Endometrial microvascular endothelial cells (primary cell): Measurements from ENCODE around the gene SPTLC1. TPM values are rescaled to one million over a fixed set of nuclear protein-coding genes. Genes with fewer than 3 reads are reported as not detected.
"Not testable (repeated sequence)": the region's sequence is repeated elsewhere in the genome, so short reads cannot be mapped to it uniquely, and the experiment has no call there.

Source experiments
- in situ Hi-C: cut with HindIII; loops from 2 replicates; pipeline ENCODE4 v1.10.0; 2017; ENCODE audit warnings: low sequenced_read_pairs, low pct_unique_long_range_greater_than_20kb; ENCODE audit errors: inconsistent ontology term
- total RNA-seq: library from RNA; depleted of rRNA; stranded (reverse); fragments of >200 nt; gene quantifications from one replicate; pipeline ENCODE4 v1.2.3, GENCODE V29; 2015; ENCODE audit errors: inconsistent ontology term

The SPTLC1 gene
- total RNA-seq, 1 donor from 2014 or later, result 125 TPM

DNA sequence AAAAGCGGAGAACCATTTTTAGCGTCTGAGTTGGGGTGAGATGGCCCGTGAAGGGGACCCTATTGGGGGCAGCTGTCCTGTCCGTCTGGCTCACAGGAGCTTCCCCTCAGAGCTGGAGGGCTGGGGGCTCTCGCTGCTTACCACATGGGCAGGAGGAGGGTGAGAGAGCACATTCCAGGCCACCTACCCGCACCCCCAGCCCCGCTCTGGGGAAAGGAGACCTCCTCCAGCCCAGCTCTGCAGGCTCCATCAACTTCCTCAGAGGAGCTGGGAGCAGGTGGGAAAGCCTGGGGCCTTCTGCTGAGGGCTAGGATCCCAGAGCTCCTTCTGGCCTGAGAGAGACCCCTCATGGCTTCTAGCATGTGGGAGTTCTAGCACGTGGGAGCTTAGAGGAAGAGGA is 27.1 kb upstream of the SPTLC1 start:
- in situ Hi-C loops, result no loop called here

DNA sequence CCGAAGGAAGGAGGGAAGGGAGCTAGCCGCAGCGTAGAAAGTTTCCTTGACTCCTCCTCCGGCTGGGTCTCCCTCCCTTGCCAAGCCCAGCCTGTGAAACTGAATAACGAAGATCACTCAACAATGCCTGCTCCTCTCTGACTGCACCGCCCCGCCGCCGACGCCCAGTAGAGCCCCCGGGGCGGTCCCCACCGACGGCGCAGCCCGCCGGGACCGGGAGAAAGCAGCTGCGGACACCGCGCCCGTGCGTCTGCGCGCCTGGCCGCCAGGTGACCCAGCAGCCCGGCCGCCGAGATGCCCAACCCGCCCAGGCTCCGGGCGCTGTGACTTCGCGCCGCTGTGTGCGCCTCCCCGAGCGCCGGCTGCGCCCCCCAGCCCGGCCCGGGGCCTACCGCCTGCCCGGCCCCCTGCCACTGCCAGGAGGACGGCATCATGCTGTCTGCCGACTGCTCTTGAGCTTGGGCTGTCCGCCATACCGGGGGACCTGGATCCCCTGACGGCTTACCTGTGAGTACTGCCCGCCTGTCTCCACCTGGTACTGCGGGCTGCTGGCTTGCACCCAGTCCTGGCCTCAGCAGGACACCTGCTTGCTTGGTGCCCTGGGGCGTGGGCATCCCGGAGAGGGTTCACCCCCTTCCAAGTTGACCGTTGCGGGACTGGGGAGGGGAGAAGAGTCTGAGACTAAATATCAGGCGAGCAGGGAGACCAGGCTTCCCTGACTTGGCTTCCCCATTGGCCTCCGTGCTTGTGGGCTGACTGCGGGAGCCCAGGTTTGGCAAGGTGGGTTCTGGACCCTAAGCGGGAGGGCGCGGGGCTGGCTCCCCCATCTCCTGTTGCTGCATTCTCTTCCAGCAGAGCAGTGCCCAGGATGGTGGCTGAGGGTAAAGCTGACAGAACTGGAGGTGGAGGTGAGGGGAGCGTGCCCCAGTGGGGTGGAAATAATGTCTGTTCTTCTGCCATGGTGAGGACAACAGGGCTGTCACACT is 26.2 kb upstream of the SPTLC1 start:
- in situ Hi-C loops, result no loop called here

DNA sequence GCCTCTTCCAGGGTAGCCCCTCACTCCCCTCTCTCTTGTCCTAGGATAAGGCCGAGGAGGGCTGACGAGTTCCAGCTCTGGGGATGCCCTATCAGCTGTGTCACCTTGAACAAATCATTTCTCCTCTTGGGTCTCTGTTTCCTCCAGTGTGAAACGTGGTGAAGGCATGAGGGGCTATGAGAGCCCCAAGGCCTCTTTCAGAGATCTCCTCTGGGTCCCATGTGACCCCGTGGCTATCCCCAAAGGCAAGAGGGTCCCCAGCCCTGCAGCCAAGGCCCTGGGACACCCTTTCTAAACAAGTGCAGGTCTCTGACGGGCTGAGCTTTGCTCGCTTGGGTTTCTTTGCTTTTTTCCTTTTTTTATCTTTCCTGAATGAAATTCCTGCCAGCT is 25.5 kb upstream of the SPTLC1 start:
- in situ Hi-C loops, result no loop called here

DNA sequence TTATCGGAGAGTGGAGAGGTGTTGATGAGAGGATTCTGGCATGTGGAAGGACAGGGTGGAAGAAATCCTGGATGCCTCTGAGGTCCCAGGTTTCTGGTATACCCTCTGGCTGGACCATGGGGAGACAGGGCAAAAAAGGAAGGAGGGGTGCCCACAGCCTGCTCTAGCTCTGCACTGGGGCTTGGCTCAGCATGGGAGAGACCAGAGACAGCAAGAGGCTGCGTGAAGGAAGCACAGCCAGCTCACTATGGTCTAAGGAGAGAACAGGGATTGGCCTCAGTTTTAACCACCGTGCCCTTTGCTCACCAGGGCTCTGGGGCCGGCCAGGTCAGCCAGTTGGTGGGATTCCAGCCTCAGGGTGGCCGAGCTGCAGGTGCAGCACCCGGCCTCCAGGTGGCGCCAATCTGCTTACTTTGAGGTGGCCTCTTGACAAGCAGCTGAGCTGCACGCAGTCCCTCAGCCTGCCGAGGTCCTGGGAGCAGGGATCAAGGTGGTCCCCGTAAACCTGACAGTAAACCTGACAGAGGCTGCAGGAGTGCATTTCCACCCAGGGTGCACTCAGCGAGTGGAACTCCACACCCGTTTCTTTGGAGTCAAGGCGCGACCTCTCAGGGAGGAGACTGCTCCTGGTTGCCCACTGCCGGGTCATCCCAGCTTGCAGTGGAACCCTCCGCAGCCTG is 25.0 kb upstream of the SPTLC1 start:
- in situ Hi-C loops, result no loop called here

DNA sequence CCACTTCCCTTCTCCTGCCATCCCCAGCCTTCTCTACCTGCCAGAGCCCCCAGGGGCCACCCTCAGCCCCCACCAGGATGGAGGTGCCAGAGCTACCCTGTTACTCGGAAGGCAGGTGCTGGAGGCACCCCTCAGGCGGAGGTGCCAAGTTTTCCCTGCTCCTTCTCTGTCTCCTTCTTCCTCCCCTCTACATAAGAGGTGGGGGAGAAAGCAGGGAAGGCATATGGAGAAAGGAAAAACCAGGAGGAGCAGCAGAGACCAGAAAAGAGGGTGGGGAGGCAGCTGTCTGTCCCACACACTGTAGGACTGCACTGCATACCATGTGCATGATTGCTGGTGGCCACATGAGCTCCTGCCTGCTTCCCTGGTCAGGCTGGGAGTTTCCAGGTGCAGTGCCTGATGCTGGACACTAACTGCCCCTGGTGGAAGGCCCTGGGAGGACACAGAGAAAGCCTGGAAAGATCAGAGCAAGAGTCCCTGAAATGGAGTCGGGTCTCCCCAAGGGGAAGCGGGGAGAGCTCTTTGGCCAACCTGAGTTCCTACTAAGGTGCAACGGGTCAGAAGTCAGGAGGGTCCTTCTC is 23.8 kb upstream of the SPTLC1 start:
- in situ Hi-C loops, result not testable (repeated sequence)

DNA sequence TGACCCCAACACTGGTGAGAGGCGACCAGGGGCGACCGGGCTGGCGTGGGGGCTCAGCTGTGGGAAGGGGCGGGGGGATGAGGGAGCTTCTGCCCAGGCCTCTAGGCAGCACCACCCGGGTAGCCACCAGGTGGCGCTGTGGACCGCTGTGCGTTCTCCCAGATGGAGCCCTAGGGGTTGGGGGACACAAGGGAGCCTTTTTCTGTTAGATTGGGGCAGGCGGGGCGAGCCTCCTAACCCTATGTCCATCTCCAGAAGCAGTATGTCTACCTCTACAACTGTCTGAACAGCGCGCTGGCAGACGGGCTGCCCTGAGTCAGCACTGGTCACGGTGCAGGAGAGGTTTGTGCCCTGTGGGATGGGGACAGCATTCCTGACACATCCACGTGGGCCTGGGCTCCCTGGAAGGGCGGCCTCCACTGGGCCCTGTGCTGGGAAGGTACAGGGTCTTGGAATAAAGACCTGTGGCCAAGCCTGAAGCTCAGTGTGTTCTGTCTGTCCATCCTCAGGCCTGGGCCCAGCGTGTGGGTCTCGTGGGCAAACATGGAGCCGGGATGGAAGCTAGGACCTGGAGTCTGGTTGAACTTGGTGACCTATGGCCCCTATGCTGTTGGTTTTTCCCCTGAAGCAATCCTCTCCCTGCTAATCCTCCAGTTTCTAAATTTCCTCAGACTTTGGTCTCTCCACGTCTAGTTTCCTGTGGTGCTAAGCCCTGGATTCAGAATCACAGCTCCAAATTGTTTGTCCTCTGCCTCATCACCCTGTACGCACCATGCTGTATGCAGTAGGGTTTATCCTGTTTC is 23.1 kb upstream of the SPTLC1 start:
- in situ Hi-C loops, result no loop called here

DNA sequence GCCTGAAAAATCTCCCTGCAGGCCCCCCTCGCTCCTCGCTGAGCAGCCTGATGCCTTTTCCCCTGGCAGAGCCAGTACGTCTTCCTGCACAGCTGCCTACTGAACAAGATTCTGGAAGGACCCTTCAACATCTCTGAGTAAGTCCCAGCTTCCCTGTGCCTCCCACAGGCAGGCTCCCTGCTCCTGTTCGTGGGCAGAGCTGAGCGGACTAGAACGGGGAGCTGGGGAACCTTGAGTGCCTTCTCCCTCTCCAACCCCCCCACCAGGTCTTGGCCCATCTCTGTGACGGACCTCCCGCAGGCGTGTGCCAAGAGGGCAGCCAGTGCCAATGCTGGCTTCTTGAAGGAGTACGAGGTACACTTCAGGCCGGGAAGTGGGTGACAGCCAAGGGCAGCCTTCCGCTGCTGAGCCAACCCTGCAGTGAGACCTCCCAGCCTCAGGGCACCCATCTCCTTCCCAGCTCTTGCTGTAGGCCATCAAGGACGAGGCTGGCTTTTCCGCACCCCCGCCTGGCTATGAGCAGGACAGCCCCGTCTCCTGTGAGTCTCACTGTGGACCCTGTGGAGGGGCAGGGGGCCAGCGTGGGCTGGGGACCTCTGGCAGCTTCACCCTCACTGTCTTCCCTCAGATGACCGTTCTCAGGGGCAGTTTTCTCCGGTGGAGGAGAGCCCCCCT is 21.1 kb upstream of the SPTLC1 start:
- in situ Hi-C loops, result no loop called here

DNA sequence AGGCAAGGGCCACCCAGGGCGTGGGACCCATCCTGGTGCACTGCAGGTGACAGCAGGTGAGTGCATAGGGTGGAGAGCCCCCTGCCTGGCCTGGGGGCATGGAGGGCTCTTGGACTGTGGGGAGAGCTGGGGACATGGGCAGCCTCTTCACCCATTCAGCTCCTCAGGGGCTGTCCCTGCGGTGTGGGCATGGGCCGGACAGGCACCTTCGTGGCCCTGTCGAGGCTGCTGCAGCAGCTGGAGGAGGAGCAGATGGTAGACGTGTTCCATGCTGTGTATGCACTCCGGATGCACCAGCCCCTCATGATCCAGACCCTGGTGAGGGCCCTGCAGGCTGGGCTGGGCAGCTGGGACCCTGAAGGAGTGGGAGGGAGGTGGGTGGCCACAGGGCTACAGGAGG is 20.4 kb upstream of the SPTLC1 start:
- in situ Hi-C loops, result no loop called here

DNA sequence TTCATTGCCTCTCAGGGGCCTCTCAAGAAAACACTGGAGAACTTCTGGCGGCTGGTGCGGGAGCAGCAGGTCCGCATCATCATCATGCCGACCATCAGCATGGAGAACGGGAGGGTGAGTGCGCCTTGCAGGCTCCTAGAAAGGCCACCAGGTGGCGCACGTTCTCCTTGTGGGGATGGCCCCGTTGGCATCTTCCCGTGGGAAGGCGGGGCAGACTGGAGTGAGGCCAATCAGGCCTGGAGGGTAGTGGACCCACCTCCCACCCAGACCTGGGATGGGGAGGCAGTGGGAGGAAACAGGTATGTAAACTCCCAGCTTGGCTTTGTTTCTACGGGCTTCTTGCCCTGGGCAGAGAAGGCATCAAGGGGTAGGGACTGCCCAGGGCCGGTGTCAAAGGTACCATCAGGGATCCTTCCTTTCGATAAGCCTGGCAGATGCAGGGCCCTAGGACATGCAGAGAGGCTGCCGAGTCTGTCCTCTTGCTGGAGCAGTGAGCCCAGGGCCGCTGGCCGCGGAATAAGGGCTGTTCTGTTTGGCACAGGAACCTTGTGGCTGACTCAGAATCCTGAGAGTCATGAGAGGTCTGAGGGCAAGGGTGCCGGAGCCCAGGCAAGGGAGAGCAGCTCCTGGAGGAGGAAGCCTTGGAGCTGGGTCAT is 18.9 kb upstream of the SPTLC1 start:
- in situ Hi-C loops, result no loop called here

DNA sequence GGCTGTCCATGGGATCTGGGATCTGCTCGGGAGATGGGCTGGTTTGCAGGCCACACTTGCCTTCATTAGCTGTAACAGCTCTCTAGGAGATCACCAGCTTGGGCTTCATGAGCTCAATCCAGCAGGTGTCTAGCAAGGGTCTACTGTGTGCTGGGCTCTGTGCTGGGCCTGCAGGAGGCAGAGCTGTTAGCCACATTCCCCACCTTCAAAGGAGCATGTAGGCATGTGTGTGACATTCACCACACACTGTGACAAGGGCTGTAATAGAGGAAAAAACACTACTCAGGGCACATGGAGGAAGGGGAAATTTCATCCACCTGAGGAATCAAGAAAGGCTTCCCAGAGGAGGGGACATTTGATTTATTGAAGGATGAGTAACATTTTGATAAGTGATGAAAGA is 17.7 kb upstream of the SPTLC1 start:
- in situ Hi-C loops, result not testable (repeated sequence)

DNA sequence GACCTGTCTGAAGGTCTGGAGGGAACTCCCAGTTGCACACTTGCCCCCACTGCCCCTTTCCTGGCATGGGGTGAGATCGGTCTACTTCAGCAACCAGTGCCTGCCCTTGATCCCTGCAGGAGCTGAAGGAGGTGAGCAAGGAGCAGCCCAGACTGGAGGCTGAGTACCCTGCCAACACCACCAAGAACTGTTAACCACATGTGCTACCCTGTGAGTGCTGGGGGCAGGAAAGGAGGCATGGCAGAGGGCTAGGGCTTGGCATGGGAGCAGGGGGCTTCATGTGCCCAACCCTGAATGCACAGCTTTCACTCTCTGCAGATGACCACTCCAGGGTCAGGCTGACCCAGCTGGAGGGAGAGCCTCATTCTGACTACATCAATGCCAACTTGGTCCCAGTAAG is 17.3 kb upstream of the SPTLC1 start:
- in situ Hi-C loops, result no loop called here

DNA sequence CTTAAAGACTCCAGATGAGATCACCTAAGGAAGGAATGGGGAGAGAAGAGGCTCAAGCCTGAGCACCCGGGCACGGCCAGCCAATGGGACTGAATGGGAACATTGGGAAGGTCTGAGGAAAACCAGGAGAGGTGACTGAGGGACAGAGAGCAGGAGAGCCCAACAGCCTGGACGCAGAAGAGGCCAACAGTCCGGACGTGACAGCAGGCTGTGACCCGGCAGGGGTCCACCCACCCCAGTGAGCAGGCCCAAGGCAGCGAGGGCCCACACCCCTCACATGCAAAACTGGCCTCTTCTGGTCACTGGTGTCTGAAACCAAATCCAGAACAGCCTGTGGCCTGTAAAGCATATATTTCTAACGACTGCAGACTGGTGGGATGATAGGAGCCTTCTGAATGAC is 7.6 kb upstream of the SPTLC1 start:
- in situ Hi-C loops, result no loop called here

DNA sequence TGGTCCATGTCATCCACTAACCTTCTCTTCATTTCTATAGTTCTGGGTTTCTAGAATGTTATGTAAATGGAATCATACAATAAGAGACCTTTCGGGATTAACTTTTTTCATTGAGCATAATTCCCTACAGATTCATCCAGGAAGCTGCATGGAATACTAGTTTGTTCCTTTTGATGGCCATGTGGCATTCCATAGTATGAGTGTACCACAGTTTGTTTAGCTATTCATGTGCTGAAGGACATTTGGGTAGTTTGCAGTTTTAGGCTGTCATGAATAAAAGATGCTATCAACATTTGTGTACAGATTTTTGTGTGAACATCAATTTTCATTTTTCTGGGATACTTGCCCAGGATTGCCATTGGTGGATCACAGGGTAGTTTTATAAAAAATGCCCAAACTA is 6.8 kb upstream of the SPTLC1 start:
- in situ Hi-C loops, result no loop called here

DNA sequence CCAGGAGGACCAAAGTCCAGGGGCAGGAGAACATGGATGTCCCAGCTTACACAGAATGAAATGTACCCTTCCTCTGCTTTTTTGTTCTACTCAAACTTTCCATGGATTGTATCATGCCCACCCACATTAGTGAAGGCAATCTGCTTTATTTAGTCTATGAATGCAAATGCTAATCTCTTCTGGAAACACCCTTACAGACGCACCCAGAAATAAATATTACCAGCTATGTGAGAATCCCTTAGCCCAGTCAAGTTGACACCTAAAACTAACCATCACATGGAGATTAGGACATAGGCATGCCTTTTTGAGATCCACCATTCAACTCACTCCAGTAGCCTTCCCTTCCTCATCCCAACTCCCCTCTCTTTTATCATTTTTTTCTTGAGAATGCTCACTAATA is 6.1 kb upstream of the SPTLC1 start:
- in situ Hi-C loops, result no loop called here

DNA sequence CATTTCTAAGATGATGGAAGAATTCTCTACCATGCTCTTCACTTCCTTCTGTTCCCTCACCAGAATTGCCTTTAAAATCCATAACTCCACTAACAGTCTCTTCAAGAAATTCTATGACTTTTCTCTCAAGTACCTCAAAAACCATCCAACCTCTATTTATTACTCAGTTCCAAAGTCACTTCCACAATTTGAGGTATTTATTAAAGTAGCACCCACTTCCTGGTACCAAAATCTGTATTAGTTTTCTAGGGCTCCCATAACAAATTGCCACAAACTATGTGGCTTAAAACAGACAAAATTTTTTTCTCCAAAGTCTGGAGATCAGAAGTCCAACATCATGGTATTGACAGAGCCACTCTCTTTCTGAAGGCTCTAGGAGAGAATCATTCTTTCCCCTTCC is 4.9 kb upstream of the SPTLC1 start:
- in situ Hi-C loops, result no loop called here

DNA sequence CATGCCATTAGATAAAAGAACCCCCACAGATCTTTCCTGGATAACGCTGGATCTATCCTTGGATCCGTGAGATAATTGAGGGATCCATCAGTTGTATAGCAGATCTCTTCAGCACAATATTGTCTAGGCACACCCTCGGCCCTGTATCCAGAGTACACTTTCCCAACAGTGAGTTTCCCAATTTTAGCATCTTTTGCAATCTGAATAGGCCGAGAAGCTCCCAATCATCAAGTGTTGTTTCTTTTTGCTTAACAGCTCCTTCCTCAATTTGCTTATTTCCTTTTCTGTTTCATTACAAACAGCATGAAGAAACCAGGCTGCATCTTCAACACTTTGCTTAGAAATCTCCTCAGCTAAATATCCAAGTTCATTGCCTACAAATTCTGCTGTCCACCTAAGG is 4.4 kb upstream of the SPTLC1 start:
- in situ Hi-C loops, result no loop called here

DNA sequence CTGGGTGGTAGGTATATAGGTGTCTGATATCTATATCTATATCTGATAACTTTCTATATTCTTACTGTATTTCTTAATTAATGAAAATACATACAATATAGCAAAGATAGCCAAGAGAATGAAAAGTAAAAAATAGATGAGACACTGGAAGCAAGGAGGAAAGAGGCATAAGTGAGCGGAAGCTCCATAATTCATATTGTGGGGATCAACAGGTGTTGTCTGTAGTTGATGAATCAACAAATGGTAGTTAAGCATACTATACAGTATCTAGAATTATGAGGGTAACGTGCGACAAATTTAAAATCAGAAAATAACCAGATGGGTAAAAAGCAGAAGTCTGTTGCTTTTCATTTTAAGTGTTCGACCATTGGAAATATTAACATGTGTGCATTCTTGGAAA is 7.1 kb downstream of the SPTLC1 start:
- in situ Hi-C loops, result no loop called here
